MM.1S (cell line): ENCODE results near the gene WNT9B.

Experiments used
- DNase-seq: peaks from one replicate; pipeline ENCODE4 v3.0.0-alpha.2; 2015
- H2AFZ ChIP-seq: fragments of 300-600 bp; sonication (generic); 2 replicates; pipeline ENCODE4 v1.6.0; 2016; ENCODE audit warnings: antibody characterized with exemption, low read length
- H3F3A ChIP-seq: fragments of 300-600 bp; sonication (generic); 2 replicates; pipeline ENCODE4 v1.6.1; 2016; ENCODE audit warnings: mild to moderate bottlenecking, antibody characterized with exemption, low read length, moderate library complexity, mixed read lengths; ENCODE audit not compliant: insufficient read depth
- H3K27ac ChIP-seq: fragments of 300-600 bp; sonication (generic); 2 replicates; pipeline ENCODE4 v1.5.1; 2016; ENCODE audit warnings: mild to moderate bottlenecking, low read length
- H3K27me3 ChIP-seq: fragments of 300-600 bp; sonication (generic); replicated peaks from 2 replicates; pipeline ENCODE4 v1.6.0; 2016; ENCODE audit warnings: low read length; ENCODE audit not compliant: insufficient read depth
- H3K36me3 ChIP-seq: fragments of 300-600 bp; sonication (generic); replicated peaks from 2 replicates; pipeline ENCODE4 v1.6.1; 2016; ENCODE audit warnings: mild to moderate bottlenecking, low read length, mixed read lengths; ENCODE audit not compliant: insufficient read depth
- H3K4me1 ChIP-seq: fragments of 300-600 bp; sonication (generic); 2 replicates; pipeline ENCODE4 v1.6.1; 2016; ENCODE audit warnings: low read length, mixed read lengths
- H3K4me2 ChIP-seq: fragments of 300-600 bp; sonication (generic); 2 replicates; pipeline ENCODE4 v1.6.0; 2016; ENCODE audit warnings: low read depth, low read length
- H3K4me3 ChIP-seq: fragments of 300-600 bp; sonication (generic); 2 replicates; pipeline ENCODE4 v1.5.1; 2016; ENCODE audit warnings: low read length, mixed read lengths
- H3K79me2 ChIP-seq: fragments of 300-600 bp; sonication (generic); 2 replicates; pipeline ENCODE4 v1.6.1; 2016; ENCODE audit warnings: mixed run types, low read length, mixed read lengths
- H3K9ac ChIP-seq: fragments of 300-600 bp; sonication (generic); 2 replicates; pipeline ENCODE4 v1.6.1; 2016; ENCODE audit warnings: low read length, mixed read lengths
- H3K9me2 ChIP-seq: fragments of 300-600 bp; sonication (generic); replicated peaks from 2 replicates; pipeline ENCODE4 v1.6.1; 2016; ENCODE audit warnings: mild to moderate bottlenecking, low read length, mixed read lengths; ENCODE audit not compliant: insufficient read depth
- H3K9me3 ChIP-seq: fragments of 300-600 bp; sonication (generic); replicated peaks from 2 replicates; pipeline ENCODE4 v1.6.1; 2016; ENCODE audit warnings: mild to moderate bottlenecking, low read length, mixed read lengths; ENCODE audit not compliant: insufficient read depth
- H4K20me1 ChIP-seq: fragments of 300-600 bp; sonication (generic); 2 replicates; pipeline ENCODE4 v1.6.1; 2016; ENCODE audit warnings: mild to moderate bottlenecking, low read length, moderate library complexity, mixed read lengths; ENCODE audit not compliant: insufficient read depth
- CTCF ChIP-seq: fragments of 300-600 bp; sonication (generic); IDR thresholded peaks from 2 replicates; pipeline ENCODE4 v1.5.1; 2016; ENCODE audit warnings: antibody characterized with exemption, low read length, mixed read lengths
- EZH2 ChIP-seq: fragments of 300-600 bp; sonication (generic); optimal IDR thresholded peaks from 2 replicates; pipeline ENCODE3; 2017; ENCODE audit warnings: low read depth, mild to moderate bottlenecking, antibody characterized with exemption, low read length, mixed read lengths
- EZH2phosphoT487 ChIP-seq: fragments of 300-600 bp; sonication (generic); IDR thresholded peaks from 2 replicates; pipeline ENCODE4 v1.6.1; 2018; ENCODE audit warnings: antibody characterized with exemption, low read length

Gene WNT9B

GRCh38 chr17:46879101-46879500 is 27.7 kb downstream of the WNT9B start:
- Histone ChIP-seq H3K4me1 (peaks cover 4% of the 10 kb centered on the region; the same call in 1 of the 2 replicates), H3F3A (no peaks in the 10 kb centered on the region), H3K36me3 (no peaks in the 10 kb centered on the region), H3K9me2 (no peaks in the 10 kb centered on the region), H3K4me3 (no peak overlapping the region), H3K9ac (no peak overlapping the region), H3K9me3 (no peaks in the 10 kb centered on the region), H3K27ac (no peak overlapping the region), H3K27me3 (no peaks in the 10 kb centered on the region), H4K20me1 (no peaks in the 10 kb centered on the region), H2AFZ (no peak overlapping the region), H3K79me2 (no peaks in the 10 kb centered on the region), H3K4me2 (no peak overlapping the region)
- DNase-seq: no peak
- no peak for TF ChIP-seq EZH2
- TF ChIP-seq CTCF: no peak
- no peak for TF ChIP-seq EZH2phosphoT487

- no peaks in the 10 kb centered on the region for H3K9me2 ChIP-seq
- H3K9ac ChIP-seq: no peak overlapping the region
- no peaks in the 10 kb centered on the region for H3K9me3 ChIP-seq
- no peaks in the 10 kb centered on the region for H3K27me3 ChIP-seq
- no peak overlapping the region for H3K4me2 ChIP-seq
- no peak for DNase-seq
- H3F3A ChIP-seq: no peaks in the 10 kb centered on the region
- no peak for TF ChIP-seq EZH2phosphoT487
- TF ChIP-seq EZH2: no peak
- no peak for TF ChIP-seq CTCF
- no peaks in the 10 kb centered on the region for H4K20me1 ChIP-seq
- no peak overlapping the region for H2AFZ ChIP-seq
- H3K4me1 ChIP-seq: peaks cover 3% of the 10 kb centered on the region; the same call in 1 of the 2 replicates
- no peaks in the 10 kb centered on the region for H3K36me3 ChIP-seq
- no peak overlapping the region for H3K4me3 ChIP-seq
- no peaks in the 10 kb centered on the region for H3K79me2 ChIP-seq
- H3K27ac ChIP-seq: no peak overlapping the region
These were observed 29.6 kb downstream of the WNT9B start for GRCh38 chr17:46881015-46881414.

GRCh38 chr17:46882666-46883065 is 31.3 kb downstream of the WNT9B start:
- H3K9me3 ChIP-seq: no peaks in the 10 kb centered on the region

More at GRCh38 chr17:46882666-46883065, 31.3 kb downstream of the WNT9B start:
- Histone ChIP-seq H3K27ac (no peak overlapping the region), H3K4me1 (no peaks in the 10 kb centered on the region), H3K27me3 (no peaks in the 10 kb centered on the region), H3K79me2 (no peaks in the 10 kb centered on the region), H3F3A (no peaks in the 10 kb centered on the region), H3K4me3 (no peak overlapping the region), H3K4me2 (no peak overlapping the region), H3K9me2 (no peaks in the 10 kb centered on the region), H4K20me1 (no peaks in the 10 kb centered on the region), H3K36me3 (no peaks in the 10 kb centered on the region), H2AFZ (no peak overlapping the region), H3K9ac (no peak overlapping the region)
- TF ChIP-seq EZH2phosphoT487: no peak
- no peak for TF ChIP-seq EZH2
- TF ChIP-seq CTCF: no peak
- no peak for DNase-seq
